Loucy (cell line): Measurements from ENCODE around the gene AGBL4.

Source experiments
- H2AFZ ChIP-seq: fragments of 200-600 bp; sonication (generic); 2 replicates; pipeline ENCODE4 v1.6.0; 2016; ENCODE audit warnings: antibody characterized with exemption, mild to moderate bottlenecking, low read length, moderate library complexity
- H3F3A ChIP-seq: fragments of 200-600 bp; 2 replicates; pipeline ENCODE4 v1.6.0; 2016; ENCODE audit warnings: antibody characterized with exemption, low read depth, mild to moderate bottlenecking
- H3K27me3 ChIP-seq: fragments of 200-600 bp; sonication (generic); 2 replicates; pipeline ENCODE4 v1.6.1; 2014; ENCODE audit warnings: low read length, mild to moderate bottlenecking; ENCODE audit not compliant: insufficient read depth, poor library complexity, severe bottlenecking
- H3K36me3 ChIP-seq: fragments of 200-600 bp; sonication (generic); 2 replicates; pipeline ENCODE4 v1.6.1; 2016; ENCODE audit warnings: low read length; ENCODE audit not compliant: insufficient read depth
- H3K4me1 ChIP-seq: fragments of 200-600 bp; sonication (generic); 2 replicates; pipeline ENCODE4 v1.5.1; 2014; ENCODE audit warnings: low read length, mild to moderate bottlenecking; ENCODE audit not compliant: insufficient read depth, poor library complexity, severe bottlenecking
- H3K4me2 ChIP-seq: fragments of 200-600 bp; sonication (generic); 2 replicates; pipeline ENCODE4 v1.6.0; 2014; ENCODE audit warnings: antibody characterized with exemption, low read length, low read depth, mild to moderate bottlenecking; ENCODE audit not compliant: poor library complexity, severe bottlenecking
- H3K4me3 ChIP-seq: fragments of 200-600 bp; sonication (generic); 2 replicates; pipeline ENCODE4 v1.5.1; 2014; ENCODE audit warnings: low read length, mild to moderate bottlenecking, mixed read lengths; ENCODE audit not compliant: poor library complexity, severe bottlenecking
- H3K79me2 ChIP-seq: fragments of 200-600 bp; sonication (generic); 2 replicates; pipeline ENCODE4 v1.6.1; 2014; ENCODE audit warnings: low read length; ENCODE audit not compliant: insufficient read depth
- H3K9ac ChIP-seq: fragments of 200-600 bp; sonication (generic); 2 replicates; pipeline ENCODE4 v1.6.0; 2014; ENCODE audit warnings: mild to moderate bottlenecking, low read depth, low read length, moderate library complexity; ENCODE audit not compliant: poor library complexity, severe bottlenecking
- H3K9me2 ChIP-seq: fragments of 200-600 bp; sonication (generic); replicated peaks from 2 replicates; pipeline ENCODE4 v1.6.1; 2016; ENCODE audit warnings: low read depth, low read length, mixed read lengths
- H3K9me3 ChIP-seq: fragments of 200-600 bp; sonication (generic); 2 replicates; pipeline ENCODE4 v1.6.1; 2014; ENCODE audit warnings: mild to moderate bottlenecking, antibody characterized with exemption, low read length, low read depth; ENCODE audit not compliant: insufficient read depth
- H4K20me1 ChIP-seq: fragments of 200-600 bp; sonication (generic); 2 replicates; pipeline ENCODE4 v1.6.0; 2014; ENCODE audit warnings: antibody characterized with exemption, low read length, mild to moderate bottlenecking; ENCODE audit not compliant: insufficient read depth, poor library complexity, severe bottlenecking
- EZH2phosphoT487 ChIP-seq: fragments of 200-600 bp; IDR thresholded peaks from 2 replicates; pipeline ENCODE4 v1.6.1; 2018; ENCODE audit warnings: antibody characterized with exemption, mild to moderate bottlenecking, moderate library complexity, borderline replicate concordance
- TF ChIP-seq, protein P1 (sequence below): fragments of 200-600 bp; sonication (generic); conservative IDR thresholded peaks from 2 replicates; pipeline ENCODE4 v1.5.1; 2014; ENCODE audit warnings: mild to moderate bottlenecking, antibody characterized with exemption, low read length

Gene AGBL4

DNA sequence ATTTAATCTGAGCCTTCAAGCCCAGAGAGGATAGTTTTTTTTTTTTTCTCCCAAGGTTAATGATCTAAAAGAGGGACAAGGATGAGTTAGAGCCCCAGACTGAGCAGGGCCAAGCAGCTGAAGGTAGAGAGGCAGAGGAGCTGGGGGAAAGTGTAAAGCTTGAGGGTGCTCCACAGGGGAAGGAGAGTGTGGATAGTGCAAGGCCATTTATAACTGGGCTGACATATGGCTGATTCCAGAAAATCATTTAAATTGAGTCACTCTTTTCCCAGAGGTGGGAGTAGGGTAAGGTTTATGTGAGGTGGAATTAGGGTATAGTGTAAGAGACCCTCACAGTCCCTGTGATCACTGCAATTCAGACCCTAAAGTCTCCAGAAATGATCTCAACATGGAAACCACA lies 1302.8 kb downstream of the AGBL4 start:
- Histone ChIP-seq H4K20me1 (no peaks in the 10 kb centered on the region), H3K4me2 (no peak overlapping the region), H3K27me3 (no peaks in the 10 kb centered on the region), H3K4me1 (no peaks in the 10 kb centered on the region), H3K36me3 (no peaks in the 10 kb centered on the region), H3K4me3 (no peak overlapping the region), H3F3A (no peaks in the 10 kb centered on the region), H3K9me2 (no peaks in the 10 kb centered on the region), H2AFZ (no peak overlapping the region), H3K9ac (no peak overlapping the region), H3K9me3 (no peaks in the 10 kb centered on the region), H3K79me2 (no peaks in the 10 kb centered on the region)
- no peak for TF ChIP-seq EZH2phosphoT487
- TF ChIP-seq, protein P1, sequence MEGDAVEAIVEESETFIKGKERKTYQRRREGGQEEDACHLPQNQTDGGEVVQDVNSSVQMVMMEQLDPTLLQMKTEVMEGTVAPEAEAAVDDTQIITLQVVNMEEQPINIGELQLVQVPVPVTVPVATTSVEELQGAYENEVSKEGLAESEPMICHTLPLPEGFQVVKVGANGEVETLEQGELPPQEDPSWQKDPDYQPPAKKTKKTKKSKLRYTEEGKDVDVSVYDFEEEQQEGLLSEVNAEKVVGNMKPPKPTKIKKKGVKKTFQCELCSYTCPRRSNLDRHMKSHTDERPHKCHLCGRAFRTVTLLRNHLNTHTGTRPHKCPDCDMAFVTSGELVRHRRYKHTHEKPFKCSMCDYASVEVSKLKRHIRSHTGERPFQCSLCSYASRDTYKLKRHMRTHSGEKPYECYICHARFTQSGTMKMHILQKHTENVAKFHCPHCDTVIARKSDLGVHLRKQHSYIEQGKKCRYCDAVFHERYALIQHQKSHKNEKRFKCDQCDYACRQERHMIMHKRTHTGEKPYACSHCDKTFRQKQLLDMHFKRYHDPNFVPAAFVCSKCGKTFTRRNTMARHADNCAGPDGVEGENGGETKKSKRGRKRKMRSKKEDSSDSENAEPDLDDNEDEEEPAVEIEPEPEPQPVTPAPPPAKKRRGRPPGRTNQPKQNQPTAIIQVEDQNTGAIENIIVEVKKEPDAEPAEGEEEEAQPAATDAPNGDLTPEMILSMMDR = no peak

DNA sequence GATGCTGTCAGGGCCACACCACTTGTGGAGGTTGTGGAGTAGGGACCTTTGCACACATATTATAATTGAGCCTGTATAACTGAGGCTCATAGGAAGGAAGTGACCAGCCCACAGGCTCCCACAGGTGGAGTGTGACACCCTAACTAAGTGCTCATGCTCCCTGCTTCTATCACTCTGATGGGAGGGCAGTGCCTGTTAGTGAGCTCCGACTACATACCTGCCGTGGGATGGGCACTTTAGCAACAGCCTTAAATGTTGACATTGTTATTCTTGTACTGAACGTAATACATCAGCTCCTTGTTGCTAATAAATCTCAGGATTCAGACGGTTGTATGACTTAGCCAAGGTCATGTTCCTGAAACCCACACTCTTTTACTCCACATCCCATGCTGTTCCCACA lies 1305.0 kb downstream of the AGBL4 start:
- no peaks in the 10 kb centered on the region for H3K4me1 ChIP-seq
- no peaks in the 10 kb centered on the region for H3K9me3 ChIP-seq
- TF ChIP-seq, protein P1 = no peak
- TF ChIP-seq EZH2phosphoT487 = no peak
- no peaks in the 10 kb centered on the region for H3F3A ChIP-seq
- no peaks in the 10 kb centered on the region for H3K27me3 ChIP-seq
- H2AFZ ChIP-seq = no peak overlapping the region
- no peak overlapping the region for H3K9ac ChIP-seq
- H3K36me3 ChIP-seq = no peaks in the 10 kb centered on the region
- H3K4me2 ChIP-seq = no peak overlapping the region
- H3K9me2 ChIP-seq = no peaks in the 10 kb centered on the region
- no peak overlapping the region for H3K4me3 ChIP-seq
- H3K79me2 ChIP-seq = no peaks in the 10 kb centered on the region
- no peaks in the 10 kb centered on the region for H4K20me1 ChIP-seq

DNA sequence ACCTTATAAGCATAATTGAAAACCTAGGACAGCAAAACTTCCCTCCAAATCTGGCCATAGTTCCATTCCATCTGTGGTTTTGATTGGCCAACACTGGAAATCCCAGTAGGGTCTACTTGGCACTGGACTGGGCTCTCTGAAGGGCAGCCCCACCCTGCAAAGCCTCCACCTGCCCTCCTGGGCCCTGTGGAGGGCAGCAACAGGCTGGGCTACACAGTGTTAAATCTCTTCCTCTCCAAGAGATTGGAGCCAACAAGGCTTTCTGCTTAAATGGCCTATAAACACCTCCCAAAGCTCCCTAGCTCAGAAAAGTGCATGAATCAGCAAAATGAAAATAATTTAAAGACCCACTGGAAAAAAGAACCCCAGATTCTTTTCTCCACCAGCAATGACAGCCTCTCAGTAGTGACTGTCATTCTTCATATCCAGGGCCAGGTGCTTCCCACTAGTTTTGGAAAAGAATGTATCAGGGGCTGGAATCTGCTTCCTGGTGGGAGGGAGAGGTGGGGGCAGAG lies 1305.6 kb downstream of the AGBL4 start:
- no peaks in the 10 kb centered on the region for H3K79me2 ChIP-seq
- H4K20me1 ChIP-seq = no peaks in the 10 kb centered on the region

More for the DNA sequence above, 1305.6 kb downstream of the AGBL4 start:
- no peak overlapping the region for H3K9ac ChIP-seq
- H3K4me1 ChIP-seq = no peaks in the 10 kb centered on the region
- no peak overlapping the region for H3K4me3 ChIP-seq
- TF ChIP-seq, protein P1 = no peak; the same call in 1 of the 2 replicates
- no peak for TF ChIP-seq EZH2phosphoT487
- H3K36me3 ChIP-seq = no peaks in the 10 kb centered on the region
- H3K9me2 ChIP-seq = no peaks in the 10 kb centered on the region
- no peak overlapping the region for H3K4me2 ChIP-seq
- no peaks in the 10 kb centered on the region for H3F3A ChIP-seq
- no peaks in the 10 kb centered on the region for H3K9me3 ChIP-seq
- no peak overlapping the region for H2AFZ ChIP-seq
- no peaks in the 10 kb centered on the region for H3K27me3 ChIP-seq
